ENCODE results near the gene TMEM120B. TPM values are rescaled to one million over a fixed set of nuclear protein-coding genes. Genes with fewer than 3 reads are reported as not detected.

The TMEM120B gene
- total RNA-seq, 1 donor from 2014 or later = 8.6 TPM

Other genes with a start within 250 kb of the TMEM120B start
- 27.8 and 30.5 TPM in 2 replicates for gene KDM2B, start 131.7 kb upstream of the TMEM120B start, total RNA-seq
- 16.2 and 18.8 TPM in 2 replicates for gene ORAI1, start 86.2 kb upstream of the TMEM120B start, total RNA-seq
- 0.63 and 1.6 TPM in 2 replicates for gene MORN3, start 43.1 kb upstream of the TMEM120B start, total RNA-seq
- gene RHOF, start 80.9 kb downstream of the TMEM120B start, total RNA-seq = 6.7 and 7.6 TPM in 2 replicates
- 1.8 and 2.5 TPM in 2 replicates for gene SETD1B, start 91.3 kb downstream of the TMEM120B start, total RNA-seq
- not detected in 2 replicates for gene HPD, start 146.1 kb downstream of the TMEM120B start, total RNA-seq
- 125 and 135 TPM in 2 replicates for gene PSMD9, start 176.0 kb downstream of the TMEM120B start, total RNA-seq
- 1.7 and 5.5 TPM in 2 replicates for gene CFAP251, start 205.8 kb downstream of the TMEM120B start, total RNA-seq